ENCODE data around the gene NIPAL4.

Gene NIPAL4

DNA sequence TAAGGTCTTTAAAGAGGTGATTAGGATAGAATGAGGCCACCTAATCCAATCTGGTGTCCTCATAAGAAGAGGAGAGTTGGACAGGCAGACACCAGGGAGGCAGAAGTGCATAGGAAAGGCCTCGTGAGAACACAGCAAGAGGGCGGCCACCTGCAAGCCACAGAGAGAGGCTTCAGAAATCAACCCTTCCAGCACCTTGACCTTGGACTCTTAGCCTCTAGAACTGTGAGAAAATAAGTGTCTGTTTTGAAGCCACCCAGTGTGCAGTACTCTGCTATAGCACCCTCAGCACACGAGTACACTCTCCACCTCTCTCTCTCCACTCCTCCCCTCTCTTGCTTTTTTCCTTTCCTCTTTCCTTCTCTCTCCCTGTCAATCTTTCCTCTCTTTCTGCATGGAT, 26.8 kb downstream of the NIPAL4 start:
- no peak for DNase-seq (ENCODE audit: extremely low spot score)
- POLR2A ChIA-PET = no interaction called here
- CTCF ChIA-PET = no interaction called here
- no peak for TF ChIP-seq CTBP1 (IDR thresholded peaks at IDR 0.05; ENCODE audit: borderline replicate concordance)
- no peak for TF ChIP-seq ARNT (IDR thresholded peaks at IDR 0.05)
- no peak for TF ChIP-seq TARDBP (IDR thresholded peaks at IDR 0.05)
- TF ChIP-seq SUZ12 (IDR thresholded peaks at IDR 0.05) = no peak
- no peak for TF ChIP-seq ELF4 (IDR thresholded peaks at IDR 0.05)
- no peak for TF ChIP-seq HDGF (IDR thresholded peaks at IDR 0.05; ENCODE audit: borderline replicate concordance)
- TF ChIP-seq SP1 (IDR thresholded peaks at IDR 0.05) = no peak
- TF ChIP-seq FOXK2 (IDR thresholded peaks at IDR 0.05) = no peak
- TF ChIP-seq, protein P1, sequence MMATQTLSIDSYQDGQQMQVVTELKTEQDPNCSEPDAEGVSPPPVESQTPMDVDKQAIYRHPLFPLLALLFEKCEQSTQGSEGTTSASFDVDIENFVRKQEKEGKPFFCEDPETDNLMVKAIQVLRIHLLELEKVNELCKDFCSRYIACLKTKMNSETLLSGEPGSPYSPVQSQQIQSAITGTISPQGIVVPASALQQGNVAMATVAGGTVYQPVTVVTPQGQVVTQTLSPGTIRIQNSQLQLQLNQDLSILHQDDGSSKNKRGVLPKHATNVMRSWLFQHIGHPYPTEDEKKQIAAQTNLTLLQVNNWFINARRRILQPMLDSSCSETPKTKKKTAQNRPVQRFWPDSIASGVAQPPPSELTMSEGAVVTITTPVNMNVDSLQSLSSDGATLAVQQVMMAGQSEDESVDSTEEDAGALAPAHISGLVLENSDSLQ (IDR thresholded peaks at IDR 0.05) = no peak
- no peak for TF ChIP-seq NFRKB (IDR thresholded peaks at IDR 0.05)
- no peak for TF ChIP-seq BHLHE40 (IDR thresholded peaks at IDR 0.05; ENCODE audit: borderline replicate concordance)

GRCh38 chr5:157487358-157487757, 27.3 kb downstream of the NIPAL4 start:
- DNase-seq (ENCODE audit: extremely low spot score) = no peak
- ChIA-PET CTCF (no interaction called here), POLR2A (no interaction called here)
- no peak for TF ChIP-seq CTBP1 (IDR thresholded peaks at IDR 0.05; ENCODE audit: borderline replicate concordance)
- no peak for TF ChIP-seq FOXK2 (IDR thresholded peaks at IDR 0.05)
- no peak for TF ChIP-seq LEF1 (IDR thresholded peaks at IDR 0.05; ENCODE audit: borderline replicate concordance)
- no peak for TF ChIP-seq FOXM1 (IDR thresholded peaks at IDR 0.05; ENCODE audit: borderline replicate concordance)
- TF ChIP-seq FOXA1 (IDR thresholded peaks at IDR 0.05) = no peak
- no peak for TF ChIP-seq SUZ12 (IDR thresholded peaks at IDR 0.05)
- no peak for TF ChIP-seq BHLHE40 (IDR thresholded peaks at IDR 0.05; ENCODE audit: borderline replicate concordance)
- TF ChIP-seq ARNT (IDR thresholded peaks at IDR 0.05) = no peak
- no peak for TF ChIP-seq NFRKB (IDR thresholded peaks at IDR 0.05)
- TF ChIP-seq, protein P1 (IDR thresholded peaks at IDR 0.05) = no peak
- TF ChIP-seq L3MBTL2 (conservative IDR thresholded peaks at IDR 0.05) = no peak
- TF ChIP-seq ELF4 (IDR thresholded peaks at IDR 0.05) = no peak
- no peak for TF ChIP-seq TARDBP (IDR thresholded peaks at IDR 0.05)
- no peak for TF ChIP-seq HDGF (IDR thresholded peaks at IDR 0.05; ENCODE audit: borderline replicate concordance)
- TF ChIP-seq ZNF384 (IDR thresholded peaks at IDR 0.05) = no peak

- ChIA-PET CTCF (no interaction called here), POLR2A (no interaction called here)
- no peak for TF ChIP-seq ELF4 (IDR thresholded peaks at IDR 0.05)
- TF ChIP-seq, protein P1 (IDR thresholded peaks at IDR 0.05) = no peak
- no peak for TF ChIP-seq TARDBP (IDR thresholded peaks at IDR 0.05)
- TF ChIP-seq FOXA1 (IDR thresholded peaks at IDR 0.05) = no peak
- TF ChIP-seq SUZ12 (IDR thresholded peaks at IDR 0.05) = no peak
- no peak for TF ChIP-seq ZNF384 (IDR thresholded peaks at IDR 0.05)
- TF ChIP-seq NFRKB (IDR thresholded peaks at IDR 0.05) = no peak
- no peak for TF ChIP-seq CTBP1 (IDR thresholded peaks at IDR 0.05; ENCODE audit: borderline replicate concordance)
- TF ChIP-seq ARNT (IDR thresholded peaks at IDR 0.05) = no peak
- TF ChIP-seq SP1 (IDR thresholded peaks at IDR 0.05) = no peak
- no peak for TF ChIP-seq LEF1 (IDR thresholded peaks at IDR 0.05; ENCODE audit: borderline replicate concordance)
- no peak for TF ChIP-seq L3MBTL2 (conservative IDR thresholded peaks at IDR 0.05)
- DNase-seq (ENCODE audit: extremely low spot score) = no peak
Observed at GRCh38 chr5:157491471-157491995, 31.5 kb downstream of the NIPAL4 start.

DNA sequence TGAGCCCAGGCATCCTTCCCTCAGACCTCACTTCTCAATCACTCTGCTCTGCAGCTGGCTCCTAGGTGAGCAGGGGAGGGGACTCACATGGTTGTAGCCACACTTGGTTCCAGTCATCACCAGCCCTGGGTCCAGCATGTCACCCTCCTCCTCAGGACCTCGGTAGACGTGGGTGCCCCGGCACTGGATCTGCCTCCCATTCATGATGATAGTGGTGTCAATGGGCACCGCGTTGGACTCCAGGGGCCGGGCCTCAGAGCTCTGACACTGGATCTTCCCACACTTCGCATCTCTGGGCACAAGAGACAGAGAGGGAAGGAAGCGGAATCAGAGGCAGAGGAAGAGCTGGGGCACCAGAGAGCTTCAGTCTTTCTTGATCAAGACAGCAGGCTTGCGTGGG, 32.9 kb downstream of the NIPAL4 start:
- ChIA-PET CTCF (no interaction called here), POLR2A (no interaction called here)
- DNase-seq (ENCODE audit: extremely low spot score) = no peak
- TF ChIP-seq TARDBP (IDR thresholded peaks at IDR 0.05) = no peak
- TF ChIP-seq ELF4 (IDR thresholded peaks at IDR 0.05) = no peak
- no peak for TF ChIP-seq SUZ12 (IDR thresholded peaks at IDR 0.05)
- TF ChIP-seq FOXA1 (IDR thresholded peaks at IDR 0.05) = no peak
- no peak for TF ChIP-seq L3MBTL2 (conservative IDR thresholded peaks at IDR 0.05)
- no peak for TF ChIP-seq FOXM1 (IDR thresholded peaks at IDR 0.05; ENCODE audit: borderline replicate concordance)
- TF ChIP-seq FOXK2 (IDR thresholded peaks at IDR 0.05) = no peak
- no peak for TF ChIP-seq BHLHE40 (IDR thresholded peaks at IDR 0.05; ENCODE audit: borderline replicate concordance)

- CTCF ChIA-PET = no interaction called here
- POLR2A ChIA-PET = no interaction called here
- DNase-seq (ENCODE audit: extremely low spot score) = no peak
- TF ChIP-seq NFRKB (IDR thresholded peaks at IDR 0.05) (no peak), CTBP1 (IDR thresholded peaks at IDR 0.05; ENCODE audit: borderline replicate concordance) (no peak), L3MBTL2 (conservative IDR thresholded peaks at IDR 0.05) (no peak), SUZ12 (IDR thresholded peaks at IDR 0.05) (no peak), ELF4 (IDR thresholded peaks at IDR 0.05) (no peak), BHLHE40 (IDR thresholded peaks at IDR 0.05; ENCODE audit: borderline replicate concordance) (no peak), ARNT (IDR thresholded peaks at IDR 0.05) (no peak), ZNF384 (IDR thresholded peaks at IDR 0.05) (no peak), FOXK2 (IDR thresholded peaks at IDR 0.05) (no peak), FOXA1 (IDR thresholded peaks at IDR 0.05) (no peak), SP1 (IDR thresholded peaks at IDR 0.05) (no peak), HDGF (IDR thresholded peaks at IDR 0.05; ENCODE audit: borderline replicate concordance) (no peak), TARDBP (IDR thresholded peaks at IDR 0.05) (no peak), FOXM1 (IDR thresholded peaks at IDR 0.05; ENCODE audit: borderline replicate concordance) (no peak), LEF1 (IDR thresholded peaks at IDR 0.05; ENCODE audit: borderline replicate concordance) (no peak)
- TF ChIP-seq, protein P1 (IDR thresholded peaks at IDR 0.05) = no peak
Observed at GRCh38 chr5:157494178-157494832, 34.3 kb downstream of the NIPAL4 start.
